GM23248 (cell line): ENCODE results near the gene TM9SF2.

Experiments
- EZH2 ChIP-seq: fragments of 200-600 bp; sonication (generic); IDR thresholded peaks from 2 replicates; pipeline ENCODE4 v1.6.1; 2018; ENCODE audit warnings: antibody characterized with exemption, mild to moderate bottlenecking; ENCODE audit not compliant: insufficient read depth, poor library complexity, severe bottlenecking
- EZH2phosphoT487 ChIP-seq: fragments of 200-600 bp; sonication (generic); IDR thresholded peaks from 2 replicates; pipeline ENCODE4 v1.6.1; 2018; ENCODE audit warnings: antibody characterized with exemption, moderate library complexity, mild to moderate bottlenecking, low read depth; ENCODE audit not compliant: insufficient read depth

DNA sequence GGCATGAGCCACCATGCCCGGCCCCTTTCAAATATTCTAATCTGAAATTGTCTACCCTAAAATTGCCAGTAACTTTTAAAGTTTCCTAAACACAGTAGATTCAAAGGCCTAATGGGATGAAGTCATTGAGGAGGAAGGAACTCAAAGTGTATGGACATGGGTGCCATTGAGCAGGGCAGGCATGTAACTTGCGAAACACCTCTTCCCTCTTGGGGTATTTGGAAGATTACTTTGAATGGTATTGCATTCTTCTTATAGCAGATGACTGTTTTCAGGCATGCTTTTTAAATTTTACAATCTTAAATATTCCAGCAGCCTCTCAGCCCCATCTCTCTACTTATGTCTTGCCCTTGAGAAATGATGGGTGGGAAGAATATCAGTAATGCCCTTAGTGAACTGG lies 21.0 kb downstream of the TM9SF2 start:
- TF ChIP-seq EZH2 (no peak), EZH2phosphoT487 (no peak)
